SK-N-SH treated with all-trans-retinoic acid at 6 μM for 48 hours (cell line): Measurements from ENCODE around the gene SRPK2.

Source experiments
- ATAC-seq: fragments of 200-7000 bp; cut with Tn5 transposase; 3 replicates; pipeline ENCODE4 v1.9.1; 2020; ENCODE audit warnings: mild to moderate bottlenecking, moderate library complexity
- ARNTL ChIP-seq: fragments of 450-650 bp; formaldehyde crosslinking; IDR thresholded peaks from 2 replicates; pipeline ENCODE4 v1.5.0; 2020; ENCODE audit warnings: low read depth, mild to moderate bottlenecking, moderate library complexity, borderline replicate concordance
- BACH2 ChIP-seq: fragments of 250-450 bp; sonication (Bioruptor Pico); IDR thresholded peaks from 2 replicates; pipeline ENCODE4 v1.9.0; 2021; ENCODE audit warnings: mild to moderate bottlenecking, borderline replicate concordance
- CREB5 ChIP-seq: fragments of 250-450 bp; sonication (Bioruptor Pico); IDR thresholded peaks from 2 replicates; pipeline ENCODE4 v1.5.1; 2020; ENCODE audit warnings: low read depth, mild to moderate bottlenecking, moderate library complexity
- CSRNP3 ChIP-seq: fragments of 250-450 bp; sonication (Bioruptor Pico); IDR thresholded peaks from 2 replicates; pipeline ENCODE4 v1.5.1; 2021; ENCODE audit warnings: mild to moderate bottlenecking, moderate library complexity
- GLIS3 ChIP-seq: fragments of 250-450 bp; sonication (Bioruptor Pico); IDR thresholded peaks from 2 replicates; pipeline ENCODE4 v1.5.0; 2020; ENCODE audit warnings: mild to moderate bottlenecking, moderate library complexity
- ISL1 ChIP-seq: fragments of 250-450 bp; sonication (Bioruptor Pico); IDR thresholded peaks from 2 replicates; pipeline ENCODE4 v2.1.2; 2022; ENCODE audit warnings: mild to moderate bottlenecking, moderate library complexity
- OSR1 ChIP-seq: fragments of 250-450 bp; sonication (Bioruptor Pico); IDR thresholded peaks from 2 replicates; pipeline ENCODE4 v1.8.0; 2022; ENCODE audit warnings: moderate library complexity, mild to moderate bottlenecking, inconsistent platforms
- PATZ1 ChIP-seq: fragments of 250-450 bp; sonication (Bioruptor Pico); IDR thresholded peaks from 2 replicates; pipeline ENCODE4 v1.8.0; 2020; ENCODE audit warnings: mild to moderate bottlenecking, moderate library complexity, borderline replicate concordance
- POU6F1 ChIP-seq: fragments of 250-450 bp; sonication (Bioruptor Pico); IDR thresholded peaks from 2 replicates; pipeline ENCODE4 v1.8.0; 2021; ENCODE audit warnings: low read depth, mild to moderate bottlenecking, moderate library complexity, borderline replicate concordance
- PPARA ChIP-seq: fragments of 250-450 bp; sonication (Bioruptor Pico); IDR thresholded peaks from 2 replicates; pipeline ENCODE4 v1.5.0; 2020; ENCODE audit warnings: mild to moderate bottlenecking, borderline replicate concordance
- RARB ChIP-seq: fragments of 250-450 bp; sonication (Bioruptor Pico); IDR thresholded peaks from 2 replicates; pipeline ENCODE4 v1.8.0; 2021; ENCODE audit warnings: mild to moderate bottlenecking, moderate library complexity
- SNAI2 ChIP-seq: fragments of 250-450 bp; sonication (Bioruptor Pico); IDR thresholded peaks from 2 replicates; pipeline ENCODE4 v1.5.0; 2020; ENCODE audit warnings: mild to moderate bottlenecking, moderate library complexity
- TCF4 ChIP-seq: fragments of 250-450 bp; sonication (Bioruptor Pico); IDR thresholded peaks from 2 replicates; pipeline ENCODE4 v1.8.0; 2021; ENCODE audit warnings: mild to moderate bottlenecking, moderate library complexity, borderline replicate concordance
- TOX ChIP-seq: fragments of 250-450 bp; sonication (Bioruptor Pico); IDR thresholded peaks from 2 replicates; pipeline ENCODE4 v1.8.0; 2021; ENCODE audit warnings: mild to moderate bottlenecking, moderate library complexity, borderline replicate concordance
- TSHZ2 ChIP-seq: fragments of 250-450 bp; sonication (Bioruptor Pico); IDR thresholded peaks from 2 replicates; pipeline ENCODE4 v1.5.0; 2020; ENCODE audit warnings: mild to moderate bottlenecking, moderate library complexity
- ZC3H10 ChIP-seq: fragments of 250-450 bp; sonication (Bioruptor Pico); IDR thresholded peaks from 2 replicates; pipeline ENCODE4 v1.5.1; 2021; ENCODE audit warnings: mild to moderate bottlenecking, moderate library complexity
- ZFP3 ChIP-seq: fragments of 250-450 bp; sonication (Bioruptor Pico); IDR thresholded peaks from 2 replicates; pipeline ENCODE4 v1.5.0; 2020; ENCODE audit warnings: mild to moderate bottlenecking, moderate library complexity
- ZFP30 ChIP-seq: fragments of 450-650 bp; formaldehyde crosslinking; IDR thresholded peaks from 2 replicates; pipeline ENCODE4 v1.5.0; 2022; ENCODE audit warnings: mild to moderate bottlenecking, moderate library complexity
- ZNF565 ChIP-seq: fragments of 450-650 bp; formaldehyde crosslinking; conservative IDR thresholded peaks from 2 replicates; pipeline ENCODE4 v1.5.0; 2020; ENCODE audit warnings: low read depth, mild to moderate bottlenecking, moderate library complexity
- ZNF70 ChIP-seq: fragments of 450-650 bp; formaldehyde crosslinking; IDR thresholded peaks from 2 replicates; pipeline ENCODE4 v1.5.0; 2020; ENCODE audit warnings: mild to moderate bottlenecking, moderate library complexity
- ZNF8 ChIP-seq: fragments of 450-650 bp; formaldehyde crosslinking; IDR thresholded peaks from 2 replicates; pipeline ENCODE4 v1.5.0; 2020; ENCODE audit warnings: mild to moderate bottlenecking, moderate library complexity

SRPK2 gene

GRCh38 chr7:105315357-105315756 lies 73.4 kb downstream of the SRPK2 start:
- no peak for TF ChIP-seq TSHZ2
- TF ChIP-seq CREB5 (CRISPR knock-in tag), result no peak
- TF ChIP-seq POU6F1, result no peak
- TF ChIP-seq PATZ1 (CRISPR knock-in tag), result no peak
- no peak for TF ChIP-seq ZNF70 (CRISPR knock-in tag)
- TF ChIP-seq GLIS3 (CRISPR knock-in tag), result no peak
- TF ChIP-seq PPARA (CRISPR knock-in tag), result no peak
- TF ChIP-seq ZNF8 (CRISPR knock-in tag), result no peak
- no peak for TF ChIP-seq TOX
- no peak for TF ChIP-seq RARB (CRISPR knock-in tag)
- no peak for TF ChIP-seq ZC3H10
- no peak for TF ChIP-seq TCF4 (CRISPR knock-in tag)
- no peak for TF ChIP-seq ZNF565 (CRISPR knock-in tag)
- TF ChIP-seq SNAI2 (CRISPR knock-in tag), result no peak
- no peak for TF ChIP-seq BACH2 (CRISPR knock-in tag)
- TF ChIP-seq OSR1 (CRISPR knock-in tag), result no peak
- TF ChIP-seq ARNTL (CRISPR knock-in tag), result no peak
- no peak for TF ChIP-seq ZFP30 (CRISPR knock-in tag)
- TF ChIP-seq ISL1 (CRISPR knock-in tag), result no peak
- no peak for TF ChIP-seq CSRNP3
- TF ChIP-seq, all 23 proteins: peak for 0
- ATAC-seq, result no peak

- no peak for TF ChIP-seq CSRNP3
- no peak for TF ChIP-seq SNAI2 (CRISPR knock-in tag)
- no peak for TF ChIP-seq ZC3H10
- no peak for TF ChIP-seq OSR1 (CRISPR knock-in tag)
- no peak for TF ChIP-seq ZFP3 (CRISPR knock-in tag)
- peak; percentile 24; the same call in 2 of the 3 replicates for ATAC-seq
These were observed 79.2 kb downstream of the SRPK2 start for GRCh38 chr7:105309235-105310169.
